MCF 10A (cell line): ENCODE results near the gene ADGRL1. TPM values are rescaled to one million over a fixed set of nuclear protein-coding genes. Genes with fewer than 3 reads are reported as not detected.

ENCODE experiments used
- BruUV-seq: library from RNA; stranded (reverse); fragments of 400-500 nt; replicated peaks from 2 replicates; lab custom pipeline; 2021; lab: Mats Ljungman, UMichigan
- CTCF ChIA-PET: fragments of 300-600 bp; sonication (Branson Sonifier 250); formaldehyde crosslinking; extraction: SDS; loops from one replicate; lab custom pipeline; 2021; ENCODE audit warnings: antibody characterized with exemption, inconsistent platforms; lab: Yijun Ruan, JAX
- POLR2A ChIA-PET: fragments of 300-600, 350-650 bp; sonication (Branson Sonifier 250); formaldehyde crosslinking; extraction: SDS; loops from one replicate; lab custom pipeline; 2020; ENCODE audit warnings: antibody characterized with exemption, inconsistent platforms; lab: Yijun Ruan, JAX
- DNase-seq: peaks from one replicate; pipeline ENCODE4 v3.0.0-alpha.2; 2018; ENCODE audit not compliant: unreplicated experiment
- H3K27ac Mint-ChIP-seq: one replicate; pipeline ENCODE4 v1.8.0; 2022; ENCODE audit warnings: mild to moderate bottlenecking, low read depth, mixed read lengths; ENCODE audit not compliant: unreplicated experiment
- H3K27me3 Mint-ChIP-seq: one replicate; pipeline ENCODE4 v1.8.0; 2022; ENCODE audit warnings: mixed read lengths; ENCODE audit not compliant: insufficient read depth, unreplicated experiment
- H3K36me3 Mint-ChIP-seq: one replicate; pipeline ENCODE4 v1.8.0; 2022; ENCODE audit warnings: mild to moderate bottlenecking, moderate library complexity, mixed read lengths; ENCODE audit not compliant: insufficient read depth, unreplicated experiment
- H3K4me1 Mint-ChIP-seq: one replicate; pipeline ENCODE4 v1.8.0; 2022; ENCODE audit warnings: mixed read lengths; ENCODE audit not compliant: insufficient read depth, unreplicated experiment
- H3K4me3 Mint-ChIP-seq: one replicate; pipeline ENCODE4 v1.8.0; 2022; ENCODE audit warnings: mild to moderate bottlenecking, moderate library complexity, mixed read lengths; ENCODE audit not compliant: unreplicated experiment
- H3K9me3 Mint-ChIP-seq: one replicate; pipeline ENCODE4 v1.8.0; 2022; ENCODE audit warnings: mixed read lengths; ENCODE audit not compliant: unreplicated experiment
- intact Hi-C: fragments of 100-400 bp; cut with micrococcal nuclease; formaldehyde crosslinking; loops from 2 replicates; pipeline ENCODE4 v1.14.1; 2022
- total RNA-seq: library from RNA; stranded (reverse); gene quantifications from 2 replicates; pipeline ENCODE4 v1.2.3, GENCODE V29; 2022
- TF ChIP-seq, protein P1 (sequence below): fragments of 200-600 bp; IDR thresholded peaks from one replicate; pipeline ENCODE4 v1.8.0; 2022; ENCODE audit warnings: antibody characterized with exemption, mild to moderate bottlenecking; ENCODE audit not compliant: unreplicated experiment

The ADGRL1 gene
- total RNA-seq, 1 experiment from 2014 or later, result 15.9 TPM

GRCh38 chr19:14120497-14120780, 85.5 kb downstream of the ADGRL1 start:
- POLR2A ChIA-PET, result no interaction called here
- BruUV-seq, result no TSS peak
- Mint-ChIP-seq H3K27me3 (no peaks in the 10 kb centered on the region), H3K9me3 (no peaks in the 10 kb centered on the region), H3K4me3 (no peak overlapping the region), H3K4me1 (peaks cover 18% of the 10 kb centered on the region), H3K36me3 (no peaks in the 10 kb centered on the region), H3K27ac (no peak overlapping the region)
- intact Hi-C loops, result no loop called here
- no peak for DNase-seq
- CTCF ChIA-PET, result no interaction called here
- TF ChIP-seq, protein P1, sequence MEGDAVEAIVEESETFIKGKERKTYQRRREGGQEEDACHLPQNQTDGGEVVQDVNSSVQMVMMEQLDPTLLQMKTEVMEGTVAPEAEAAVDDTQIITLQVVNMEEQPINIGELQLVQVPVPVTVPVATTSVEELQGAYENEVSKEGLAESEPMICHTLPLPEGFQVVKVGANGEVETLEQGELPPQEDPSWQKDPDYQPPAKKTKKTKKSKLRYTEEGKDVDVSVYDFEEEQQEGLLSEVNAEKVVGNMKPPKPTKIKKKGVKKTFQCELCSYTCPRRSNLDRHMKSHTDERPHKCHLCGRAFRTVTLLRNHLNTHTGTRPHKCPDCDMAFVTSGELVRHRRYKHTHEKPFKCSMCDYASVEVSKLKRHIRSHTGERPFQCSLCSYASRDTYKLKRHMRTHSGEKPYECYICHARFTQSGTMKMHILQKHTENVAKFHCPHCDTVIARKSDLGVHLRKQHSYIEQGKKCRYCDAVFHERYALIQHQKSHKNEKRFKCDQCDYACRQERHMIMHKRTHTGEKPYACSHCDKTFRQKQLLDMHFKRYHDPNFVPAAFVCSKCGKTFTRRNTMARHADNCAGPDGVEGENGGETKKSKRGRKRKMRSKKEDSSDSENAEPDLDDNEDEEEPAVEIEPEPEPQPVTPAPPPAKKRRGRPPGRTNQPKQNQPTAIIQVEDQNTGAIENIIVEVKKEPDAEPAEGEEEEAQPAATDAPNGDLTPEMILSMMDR, result no peak

DNA sequence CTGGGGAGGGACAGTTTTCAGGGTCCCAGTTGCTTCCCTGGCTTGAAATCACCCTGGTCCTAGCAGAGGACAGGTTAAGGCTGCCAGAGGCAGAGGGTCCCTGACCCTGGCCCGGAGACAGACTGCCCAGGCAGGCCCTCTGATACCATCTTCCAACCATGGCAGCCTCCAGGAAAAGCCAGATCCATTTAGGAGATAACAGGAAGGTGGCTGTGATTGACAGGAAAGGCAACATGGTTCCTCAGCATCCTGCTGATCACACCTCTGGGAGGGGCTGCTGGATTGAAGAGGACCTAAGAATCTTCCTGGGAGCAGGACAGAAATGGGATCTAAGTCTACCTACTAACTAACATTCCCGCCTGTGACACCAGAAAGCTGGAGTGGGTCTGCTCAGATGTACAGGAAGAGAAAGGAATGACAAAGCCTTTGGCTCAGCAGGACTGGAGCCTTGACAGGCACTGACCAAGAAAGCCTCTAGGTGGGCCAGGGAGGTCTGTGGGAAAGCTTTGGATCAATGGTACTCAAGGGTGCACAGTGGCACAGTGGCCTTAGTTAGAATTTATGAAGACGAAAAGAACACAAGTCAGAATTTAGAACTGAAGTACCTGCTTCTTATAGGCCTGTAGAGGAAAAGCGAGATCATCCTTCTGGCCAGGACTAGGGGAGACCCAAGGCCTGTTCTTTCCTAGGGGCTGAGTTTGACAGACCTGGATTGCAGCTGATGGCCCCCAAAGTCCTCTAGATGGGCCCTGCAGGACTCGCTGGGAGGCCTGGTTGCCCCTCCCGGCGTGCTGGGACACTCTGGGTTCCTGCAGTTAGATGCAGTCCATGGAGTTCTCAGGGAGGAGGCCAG, 86.1 kb downstream of the ADGRL1 start:
- Mint-ChIP-seq H3K36me3 (no peaks in the 10 kb centered on the region), H3K27me3 (no peaks in the 10 kb centered on the region), H3K4me3 (no peak overlapping the region), H3K9me3 (no peaks in the 10 kb centered on the region), H3K4me1 (peaks cover 18% of the 10 kb centered on the region), H3K27ac (peak overlapping the region; percentile 93)
- ChIA-PET CTCF (no interaction called here), POLR2A (no interaction called here)
- no peak for DNase-seq
- TF ChIP-seq, protein P1, result no peak
- no TSS peak for BruUV-seq
- intact Hi-C loops, result loop anchor here (5.0 kb wide), 1 partner anchor 38 kb away; no protein-coding TSS in a partner anchor

DNA sequence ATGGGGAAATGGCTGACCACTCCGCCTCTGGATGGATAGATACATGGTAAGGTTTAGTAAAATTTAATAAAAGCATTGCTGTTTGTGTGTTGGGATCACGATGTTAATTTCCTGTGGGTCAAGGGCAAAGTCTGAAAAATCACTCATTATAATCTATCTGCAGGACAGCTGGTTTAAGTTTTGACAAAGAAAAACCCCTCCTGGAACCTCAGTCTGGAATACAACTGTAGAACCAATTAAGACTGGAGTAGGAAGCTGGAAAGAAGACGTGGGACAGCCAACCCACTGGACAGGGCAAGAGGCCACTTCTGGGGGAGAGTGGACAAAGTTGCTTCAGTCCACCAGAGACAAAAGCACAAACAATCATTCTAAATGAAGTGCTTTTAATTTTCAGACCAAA, 86.8 kb downstream of the ADGRL1 start:
- peak overlapping the region; percentile 93 for H3K27ac Mint-ChIP-seq
- peaks cover 18% of the 10 kb centered on the region for H3K4me1 Mint-ChIP-seq
- H3K36me3 Mint-ChIP-seq, result no peaks in the 10 kb centered on the region
- DNase-seq, result no peak
- H3K27me3 Mint-ChIP-seq, result no peaks in the 10 kb centered on the region
- intact Hi-C loops, result loop anchor here (5.0 kb wide), 1 partner anchor 37 kb away; no protein-coding TSS in a partner anchor
- POLR2A ChIA-PET, result interaction anchor here (1.0 to 2.3 kb wide), 3 partner anchors 16 to 278 kb away, joined by 3 to 22 read pairs (median 5); partner anchors contain the start of gene ASF1B
- no TSS peak for BruUV-seq
- H3K4me3 Mint-ChIP-seq, result peak overlapping the region; percentile 83
- TF ChIP-seq, protein P1, result no peak
- H3K9me3 Mint-ChIP-seq, result no peaks in the 10 kb centered on the region
- CTCF ChIA-PET, result interaction anchor here (0.6 to 1.0 kb wide), 4 partner anchors 16 to 1312 kb away, joined by 3 to 4 read pairs (median 4); partner anchors contain the start of gene ASF1B
